ENCODE measurements around the gene SACS.

SACS gene

GRCh38 chr13:23347601-23348000, 85.9 kb downstream of the SACS start:
- no peak overlapping the region for H3K4me3 ChIP-seq (ENCODE audit: control insufficient read depth, low read depth, low read length)
- TF ChIP-seq CTCF (IDR thresholded peaks at IDR 0.05; ENCODE audit: control insufficient read depth, insufficient read depth, low read depth, low read length, missing control alignments) = no peak
- no peak for DNase-seq (ENCODE audit: low read depth)

- no peak overlapping the region for H3K4me3 ChIP-seq (ENCODE audit: control insufficient read depth, low read depth, low read length)
- no peak for DNase-seq (ENCODE audit: low read depth)
- TF ChIP-seq CTCF (IDR thresholded peaks at IDR 0.05; ENCODE audit: control insufficient read depth, insufficient read depth, low read depth, low read length, missing control alignments) = no peak
Observed at GRCh38 chr13:23344931-23345595, 88.4 kb downstream of the SACS start.

GRCh38 chr13:23339225-23339624, 94.3 kb downstream of the SACS start:
- DNase-seq (ENCODE audit: low read depth) = no peak
- TF ChIP-seq CTCF (IDR thresholded peaks at IDR 0.05; ENCODE audit: control insufficient read depth, insufficient read depth, low read depth, low read length, missing control alignments) = no peak
- H3K4me3 ChIP-seq (ENCODE audit: control insufficient read depth, low read depth, low read length) = no peak overlapping the region

- H3K4me3 ChIP-seq (ENCODE audit: control insufficient read depth, low read depth, low read length) = no peak overlapping the region
- no peak for DNase-seq (ENCODE audit: low read depth)
- no peak for TF ChIP-seq CTCF (IDR thresholded peaks at IDR 0.05; ENCODE audit: control insufficient read depth, insufficient read depth, low read depth, low read length, missing control alignments)
Observed at GRCh38 chr13:23330356-23330755, 103.1 kb downstream of the SACS start.

- TF ChIP-seq CTCF (IDR thresholded peaks at IDR 0.05; ENCODE audit: control insufficient read depth, insufficient read depth, low read depth, low read length, missing control alignments) = no peak
- no peak for DNase-seq (ENCODE audit: low read depth)
- H3K4me3 ChIP-seq (ENCODE audit: control insufficient read depth, low read depth, low read length) = no peak overlapping the region
Observed at GRCh38 chr13:23325191-23325590, 108.3 kb downstream of the SACS start.

- no peak for TF ChIP-seq CTCF (IDR thresholded peaks at IDR 0.05; ENCODE audit: control insufficient read depth, insufficient read depth, low read depth, low read length, missing control alignments)
- DNase-seq (ENCODE audit: low read depth) = no peak
- H3K4me3 ChIP-seq (ENCODE audit: control insufficient read depth, low read depth, low read length) = no peak overlapping the region
Observed at GRCh38 chr13:23323946-23324709, 109.4 kb downstream of the SACS start.

Data from AG09309 (cell line).